Heart right ventricle (tissue), 16 donors: ENCODE data around the gene PIEZO1. TPM values are rescaled to one million over a fixed set of nuclear protein-coding genes. Genes with fewer than 3 reads are reported as not detected.

Experiments used
- ATAC-seq, 8 donors: fragments of 200-7000 bp; cut with Tn5 transposase; one replicate each; pipeline ENCODE4 v1.9.1; 2020; ENCODE audit warnings: mild to moderate bottlenecking in 8 of 8, moderate library complexity in 8 of 8, moderate number of reproducible peaks in 1 of 8
- DNase-seq, 2 donors: peaks; one replicate each; pipeline ENCODE4 v3.0.0-alpha.2; 2020
- H3K27ac ChIP-seq, 10 donors: fragments of 200-600 bp; sonication (generic) in 2 of 10; one replicate each; pipeline versions ENCODE4 v1.5.0 to v1.8.0; 2020 to 2022; ENCODE audit warnings: mild to moderate bottlenecking in 3 of 10
- H3K27me3 ChIP-seq, 7 donors: fragments of 200-600 bp; one replicate each; pipeline ENCODE4 v1.8.0; 2021 to 2022; ENCODE audit warnings: mild to moderate bottlenecking in 2 of 7
- H3K36me3 ChIP-seq, 9 donors: fragments of 200-600 bp; sonication (generic) in 1 of 9; one replicate each; pipeline versions ENCODE4 v1.5.0 to v1.8.0; 2020 to 2022; ENCODE audit warnings: mild to moderate bottlenecking in 2 of 9
- H3K4me1 ChIP-seq, 9 donors: fragments of 200-600 bp; sonication (generic) in 1 of 9; one replicate each; pipeline versions ENCODE4 v1.5.0 to v1.8.0; 2020 to 2022; ENCODE audit warnings: mild to moderate bottlenecking in 4 of 9
- H3K4me3 ChIP-seq, 10 donors: fragments of 200-600 bp; sonication (generic) in 2 of 10; one replicate each; pipeline versions ENCODE4 v1.5.0 to v1.8.0; 2020 to 2022; ENCODE audit warnings: mild to moderate bottlenecking in 7 of 10, moderate library complexity in 2 of 10
- H3K9me3 ChIP-seq, 11 donors: fragments of 200-600 bp in 10 of 11; sonication (generic) in 2 of 11; one replicate each; pipeline versions ENCODE4 v1.5.0 to v1.8.0; 2013 to 2022; ENCODE audit warnings: mild to moderate bottlenecking in 2 of 11, control low read depth in 1 of 11, moderate library complexity in 1 of 11
- CTCF ChIP-seq, 9 donors: fragments of 200-600 bp; sonication (generic) in 2 of 9; IDR thresholded peaks; one replicate each; pipeline versions ENCODE4 v1.5.0 to v1.8.0; 2021 to 2022; ENCODE audit warnings: antibody characterized with exemption in 9 of 9, mild to moderate bottlenecking in 5 of 9, moderate library complexity in 1 of 9
- WGBS, 2 donors: extraction: QIAGEN DNeasy Blood & Tissue Kit; methylation state at CpG; one replicate each; pipeline ENCODE4 v1.1.7; 2013; ENCODE audit warnings: inconsistent platforms in 1 of 2; 5-methylcytosine and 5-hydroxymethylcytosine counted together
- intact Hi-C, 10 donors: fragments of 100-400 bp; cut with DNase I; formaldehyde crosslinking; loops; one replicate each; pipeline versions ENCODE4 v1.11.1 to v1.14.2; 2022
- polyA plus RNA-seq, 2 donors: library from polyadenylated mRNA; stranded (reverse); fragments of 200-250 nt; gene quantifications; one replicate each; pipeline ENCODE4 v1.2.3, GENCODE V29; 2013
- total RNA-seq, 10 donors: library from RNA; stranded (reverse); fragmentation: NEBNext Ultra II Directional in 3 of 10; extraction: Animal tissue kit (Norgen Biotek cat#: 25700) in 3 of 10; gene quantifications; one replicate each; pipeline versions ENCODE4 v1.2.1 to v1.2.4, GENCODE V29; 2021 to 2023
- donor health status: Arrhythmogenic right ventricular cardiomyopathy.
- donor health status: ischemic (EF 13 %, LVEDD 7.1; RV severe dilation, severe dysfunction).
- donor health status: healthy with polysubstance abuse.
- donor health status: DM: no; HTN: yes; CAD: no.
- donor health status: DM: no; HTN: no; CAD: no.
- donor health status: ischemic (EF 25% LVEDD 6.9; RV normal size, moderate dysfunction).
- donor health status: ischemic (EF 25% LVEDD 5.7; RV mildly dilated, moderate dysfunction).
- donor health status: healthy.
- donor health status: DM: yes; HTN: yes; CAD: no.
- donor health status: Ischemic cardiomyopathy.
- donor health status: ischemic (EF 35%, LVEDD 5.7; RV mildly dilated, moderate dysfunction).
- donor health status: nonischemic (EF 11% LVEDD 7.7; RV severe dilation, severe dysfunction).
- donor health status: DM: yes; HTN: yes; CAD: no.
- donor health status: PGD.
- donor health status: ischemic (EF 29% LVEDD 5.4; RV normal size, mild dysfunction).
- donor health status: nonischemic (EF 23%, LVEDD 6.1; RV moderate dilation, normal function).

The PIEZO1 gene
- total and polyA plus RNA-seq, 12 donors: 12.3 to 78.2 (median 18.0) TPM

DNA sequence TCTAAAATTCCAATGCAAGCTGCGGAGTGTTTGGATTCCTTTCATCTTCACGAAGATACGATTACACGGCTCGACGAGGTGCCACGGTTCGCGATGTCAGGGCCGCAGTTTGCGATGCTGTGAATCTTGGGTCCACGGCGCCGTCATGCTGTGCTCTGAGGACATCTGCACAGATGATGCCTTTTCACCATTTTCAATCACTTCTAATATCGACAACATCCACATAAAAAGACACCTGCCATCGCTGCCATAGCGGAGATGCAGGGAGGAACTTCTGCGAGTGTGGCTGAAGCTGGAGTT, 33.5 kb upstream of the PIEZO1 start:
- WGBS, 2 donors: 92% methylated on average over 18 of the region's 18 CpGs
- Histone ChIP-seq H3K36me3 (peaks cover 0 to 29% (median 7%) of the 10 kb centered on the region in 9 donors), H3K27ac (no peak overlapping the region), H3K4me1 (peaks cover 0 to 3% (median 0%) of the 10 kb centered on the region in 9 donors), H3K27me3 (no peaks in the 10 kb centered on the region), H3K9me3 (no peaks in the 10 kb centered on the region), H3K4me3 (no peak overlapping the region)
- DNase-seq (no peak), ATAC-seq (no peak)
- TF ChIP-seq CTCF (IDR thresholded peaks at IDR 0.05): no peak
- intact Hi-C loops: loop anchor here in 7 of 10 donors (5.0 to 10.0 kb wide), 7 partner anchors 34 to 356 kb away; partner anchors contain the start of genes CDH15 (in 2 of the 7), GALNS (in 1 of the 7) and TRAPPC2L (in 1 of the 7)

DNA sequence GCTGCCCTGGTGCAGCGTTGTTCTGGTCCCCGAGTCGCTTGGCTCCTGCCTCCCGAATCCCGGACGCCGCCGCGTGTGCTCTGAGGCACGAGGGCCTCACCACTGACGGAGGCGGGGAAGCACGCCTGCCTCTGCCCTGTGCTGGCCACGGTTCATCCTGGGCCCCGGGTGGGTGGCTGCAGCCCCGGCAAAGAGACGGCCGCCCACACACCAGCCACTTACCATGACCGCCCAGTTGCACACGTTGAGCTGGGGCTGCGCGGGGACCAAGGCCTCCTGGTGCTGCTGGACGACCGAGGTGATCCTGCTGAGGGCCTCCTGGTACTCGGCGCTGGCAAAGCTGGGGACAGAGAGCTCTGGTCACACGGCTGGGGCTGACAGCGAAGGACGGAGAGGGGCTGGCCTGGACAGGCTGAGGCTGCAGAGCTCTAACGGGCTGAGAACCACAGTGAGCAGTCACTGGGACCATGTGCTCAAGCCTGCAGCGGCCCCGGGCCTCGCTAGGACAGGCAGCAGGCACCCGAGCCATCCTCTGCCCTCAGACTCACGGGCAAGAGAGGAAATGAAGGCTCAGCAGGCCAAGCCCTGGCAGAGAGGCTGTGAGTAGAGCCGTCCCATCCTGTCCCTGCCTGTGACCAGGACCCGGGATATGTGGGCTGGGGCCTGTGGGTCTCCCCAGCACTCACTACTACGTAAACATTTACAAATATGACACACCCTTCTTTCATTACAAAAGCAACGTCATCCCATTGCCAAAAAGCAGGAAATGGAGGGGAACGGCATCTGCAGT, 33.0 kb upstream of the PIEZO1 start:
- Histone ChIP-seq H3K4me1 (peaks cover 0 to 8% (median 1%) of the 10 kb centered on the region in 9 donors), H3K9me3 (no peaks in the 10 kb centered on the region), H3K36me3 (peaks cover 0 to 26% (median 7%) of the 10 kb centered on the region in 9 donors), H3K4me3 (no peak overlapping the region), H3K27me3 (no peaks in the 10 kb centered on the region), H3K27ac (no peak overlapping the region)
- WGBS, 2 donors: 90 to 91% methylated on average over 40 of the region's 40 CpGs
- intact Hi-C loops: loop anchor here in 7 of 10 donors (5.0 to 10.0 kb wide), 7 partner anchors 34 to 357 kb away; partner anchors contain the start of genes CDH15 (in 2 of the 7), GALNS (in 1 of the 7) and TRAPPC2L (in 1 of the 7)
- DNase-seq (no peak), ATAC-seq (no peak)
- no peak for TF ChIP-seq CTCF (IDR thresholded peaks at IDR 0.05)

GRCh38 chr16:88816736-88817535, 31.9 kb upstream of the PIEZO1 start:
- Histone ChIP-seq H3K36me3 (peaks cover 0 to 15% (median 2%) of the 10 kb centered on the region in 9 donors), H3K27me3 (no peaks in the 10 kb centered on the region), H3K4me1 (peaks cover 3 to 17% (median 12%) of the 10 kb centered on the region in 9 donors), H3K9me3 (no peaks in the 10 kb centered on the region), H3K4me3 (no peak overlapping the region), H3K27ac (no peak overlapping the region)
- intact Hi-C loops: loop anchor here in 7 of 10 donors (5.0 to 10.0 kb wide), 7 partner anchors 35 to 358 kb away; partner anchors contain the start of genes CDH15 (in 2 of the 7), GALNS (in 1 of the 7) and TRAPPC2L (in 1 of the 7)
- 91 to 92% methylated on average over 41 of the region's 41 CpGs for WGBS, 2 donors
- DNase-seq: no peak
- no peak for TF ChIP-seq CTCF (IDR thresholded peaks at IDR 0.05)
- no peak for ATAC-seq
